Endodermal cell (in vitro differentiated cells): ENCODE results near the gene DNM3. TPM values are rescaled to one million over a fixed set of nuclear protein-coding genes. Genes with fewer than 3 reads are reported as not detected.

Experiments
- DNase-seq: peaks from one replicate; pipeline ENCODE4 v3.0.0-alpha.2; 2017
- H3K27ac ChIP-seq: 2 replicates; pipeline ENCODE4 v1.5.1; 2013; ENCODE audit warnings: mild to moderate bottlenecking, low read depth, low read length, moderate library complexity
- H3K27me3 ChIP-seq: 2 replicates; pipeline ENCODE4 v1.6.1; 2013; ENCODE audit warnings: mild to moderate bottlenecking, low read length, moderate library complexity; ENCODE audit not compliant: insufficient read depth, control insufficient read depth, poor library complexity, severe bottlenecking
- H3K36me3 ChIP-seq: 2 replicates; pipeline ENCODE4 v1.7.0; 2013; ENCODE audit warnings: mild to moderate bottlenecking, low read length, moderate library complexity; ENCODE audit not compliant: control insufficient read depth, insufficient read depth
- H3K4me1 ChIP-seq: one replicate; pipeline ENCODE4 v1.7.0; 2013; ENCODE audit warnings: low read length; ENCODE audit not compliant: control insufficient read depth, insufficient read depth
- H3K4me3 ChIP-seq: 2 replicates; pipeline ENCODE4 v1.5.1; 2013; ENCODE audit warnings: mild to moderate bottlenecking, low read length, moderate library complexity
- H3K9ac ChIP-seq: 2 replicates; pipeline ENCODE4 v1.6.1; 2013; ENCODE audit warnings: mild to moderate bottlenecking, low read length, moderate library complexity; ENCODE audit not compliant: poor library complexity, severe bottlenecking; ENCODE audit errors: extremely low read depth
- H3K9me3 ChIP-seq: 2 replicates; pipeline ENCODE4 v1.6.1; 2013; ENCODE audit warnings: mild to moderate bottlenecking, low read length, moderate library complexity; ENCODE audit not compliant: control insufficient read depth
- H3K27ac Mint-ChIP-seq: 2 replicates; pipeline ENCODE4 v1.8.0; 2020; ENCODE audit warnings: mixed read lengths
- H3K27me3 Mint-ChIP-seq: 2 replicates; pipeline ENCODE4 v1.8.0; 2021; ENCODE audit warnings: mild to moderate bottlenecking, mixed read lengths; ENCODE audit not compliant: insufficient read depth
- H3K36me3 Mint-ChIP-seq: 2 replicates; pipeline ENCODE4 v1.8.0; 2020; ENCODE audit warnings: low read depth, mixed read lengths
- H3K4me1 Mint-ChIP-seq: 2 replicates; pipeline ENCODE4 v1.8.0; 2020; ENCODE audit warnings: mixed read lengths
- H3K4me3 Mint-ChIP-seq: 2 replicates; pipeline ENCODE4 v1.8.0; 2020; ENCODE audit warnings: mild to moderate bottlenecking, moderate library complexity, mixed read lengths
- H3K9me3 Mint-ChIP-seq: 2 replicates; pipeline ENCODE4 v1.8.0; 2020; ENCODE audit warnings: mild to moderate bottlenecking, mixed read lengths
- WGBS, 2 experiments: methylation state at CpG; one replicate each; pipeline versions ENCODE4 v1.1.5 to v1.1.7; 2013; ENCODE audit warnings: missing lambda C conversion rate in 2 of 2, mixed read lengths in 1 of 2; ENCODE audit not compliant: insufficient coverage in 1 of 2, insufficient read length in 1 of 2; 5-methylcytosine and 5-hydroxymethylcytosine counted together
- total RNA-seq, 2 donors: library from RNA; stranded (reverse); fragmentation: NEBNext Ultra II Directional in 1 of 2; extraction: Animal tissue kit (Norgen Biotek cat#: 25700) in 1 of 2; gene quantifications; 2 replicates in 1 of 2; 3 replicates in 1 of 2; pipeline ENCODE4 v1.2.1, GENCODE V29; 2021
- TF ChIP-seq, protein P1 (sequence below): fragments of 200-600 bp; sonication (generic); conservative IDR thresholded peaks from 2 replicates; pipeline ENCODE4 v1.5.0; 2021; ENCODE audit warnings: antibody characterized with exemption, mild to moderate bottlenecking

The DNM3 gene
- total RNA-seq, 2 donors from 2014 or later, result 0.53 to 1.8 TPM

DNA sequence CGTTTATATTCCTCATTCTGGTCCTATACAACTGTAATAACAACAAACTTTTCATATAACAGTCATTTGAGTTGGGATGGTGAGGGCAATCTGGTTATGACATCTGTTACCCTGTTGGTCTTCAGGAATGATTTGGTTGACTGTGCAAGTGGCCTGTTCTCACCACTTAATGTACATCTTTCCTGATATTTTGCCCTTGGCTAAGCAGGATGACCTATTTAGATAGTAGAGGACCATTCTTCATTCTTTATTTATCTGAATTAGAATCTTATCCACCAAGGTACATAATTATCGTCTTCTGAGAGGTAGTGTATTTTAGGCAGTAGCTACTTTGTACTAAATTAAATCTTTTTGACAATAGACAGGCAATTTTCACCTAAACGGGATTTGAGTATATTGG, 154.3 kb downstream of the DNM3 start:
- TF ChIP-seq, protein P1, sequence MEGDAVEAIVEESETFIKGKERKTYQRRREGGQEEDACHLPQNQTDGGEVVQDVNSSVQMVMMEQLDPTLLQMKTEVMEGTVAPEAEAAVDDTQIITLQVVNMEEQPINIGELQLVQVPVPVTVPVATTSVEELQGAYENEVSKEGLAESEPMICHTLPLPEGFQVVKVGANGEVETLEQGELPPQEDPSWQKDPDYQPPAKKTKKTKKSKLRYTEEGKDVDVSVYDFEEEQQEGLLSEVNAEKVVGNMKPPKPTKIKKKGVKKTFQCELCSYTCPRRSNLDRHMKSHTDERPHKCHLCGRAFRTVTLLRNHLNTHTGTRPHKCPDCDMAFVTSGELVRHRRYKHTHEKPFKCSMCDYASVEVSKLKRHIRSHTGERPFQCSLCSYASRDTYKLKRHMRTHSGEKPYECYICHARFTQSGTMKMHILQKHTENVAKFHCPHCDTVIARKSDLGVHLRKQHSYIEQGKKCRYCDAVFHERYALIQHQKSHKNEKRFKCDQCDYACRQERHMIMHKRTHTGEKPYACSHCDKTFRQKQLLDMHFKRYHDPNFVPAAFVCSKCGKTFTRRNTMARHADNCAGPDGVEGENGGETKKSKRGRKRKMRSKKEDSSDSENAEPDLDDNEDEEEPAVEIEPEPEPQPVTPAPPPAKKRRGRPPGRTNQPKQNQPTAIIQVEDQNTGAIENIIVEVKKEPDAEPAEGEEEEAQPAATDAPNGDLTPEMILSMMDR, result no peak
- 100% methylated on average over 2 of the region's 3 CpGs; no CpG with 5 or more reads in 1 of the 2 experiments for WGBS, 2 experiments
- Histone ChIP-seq H3K27me3 (no peaks in the 10 kb centered on the region), H3K4me1 (no peaks in the 10 kb centered on the region), H3K9me3 (no peaks in the 10 kb centered on the region), H3K27ac (no peak overlapping the region), H3K9ac (no peak overlapping the region), H3K36me3 (no peaks in the 10 kb centered on the region), H3K4me3 (no peak overlapping the region)
- no peak overlapping the region for H3K4me3 Mint-ChIP-seq
- H3K27me3 Mint-ChIP-seq, result no peaks in the 10 kb centered on the region
- H3K9me3 Mint-ChIP-seq, result peaks cover 3% of the 10 kb centered on the region
- no peak overlapping the region for H3K27ac Mint-ChIP-seq
- no peaks in the 10 kb centered on the region for H3K36me3 Mint-ChIP-seq
- DNase-seq, result no peak
- H3K4me1 Mint-ChIP-seq, result peaks cover 5% of the 10 kb centered on the region

DNA sequence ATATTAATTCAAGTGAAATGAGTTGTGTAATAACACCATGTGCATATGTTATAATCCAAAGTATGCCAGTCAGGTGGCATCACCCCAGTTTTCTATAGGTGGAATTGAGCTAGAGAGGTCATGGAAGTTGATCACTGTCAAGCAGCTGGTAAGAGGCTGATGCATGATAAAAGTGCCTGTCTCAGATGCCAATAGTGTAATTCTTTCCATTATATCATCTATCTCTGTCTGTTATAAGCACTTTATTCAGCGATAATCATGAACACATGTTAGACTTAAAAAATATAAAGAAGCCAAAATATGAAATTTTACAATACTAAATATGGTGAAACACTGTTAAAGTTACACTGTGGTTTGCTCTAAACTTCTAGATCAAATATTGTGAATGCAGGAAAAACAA, 156.6 kb downstream of the DNM3 start:
- no peak overlapping the region for H3K9ac ChIP-seq
- Mint-ChIP-seq H3K4me1 (peaks cover 5% of the 10 kb centered on the region), H3K4me3 (no peak overlapping the region), H3K27me3 (no peaks in the 10 kb centered on the region), H3K36me3 (no peaks in the 10 kb centered on the region), H3K9me3 (peaks cover 3% of the 10 kb centered on the region), H3K27ac (no peak overlapping the region)
- H3K36me3 ChIP-seq, result no peaks in the 10 kb centered on the region
- TF ChIP-seq, protein P1, result no peak
- no peak overlapping the region for H3K4me3 ChIP-seq
- no peaks in the 10 kb centered on the region for H3K4me1 ChIP-seq
- no peak for DNase-seq
- 100% methylated on average over 1 of the region's 1 CpG; no CpG with 5 or more reads in 1 of the 2 experiments for WGBS, 2 experiments
- no peaks in the 10 kb centered on the region for H3K9me3 ChIP-seq
- no peak overlapping the region for H3K27ac ChIP-seq
- no peaks in the 10 kb centered on the region for H3K27me3 ChIP-seq

DNA sequence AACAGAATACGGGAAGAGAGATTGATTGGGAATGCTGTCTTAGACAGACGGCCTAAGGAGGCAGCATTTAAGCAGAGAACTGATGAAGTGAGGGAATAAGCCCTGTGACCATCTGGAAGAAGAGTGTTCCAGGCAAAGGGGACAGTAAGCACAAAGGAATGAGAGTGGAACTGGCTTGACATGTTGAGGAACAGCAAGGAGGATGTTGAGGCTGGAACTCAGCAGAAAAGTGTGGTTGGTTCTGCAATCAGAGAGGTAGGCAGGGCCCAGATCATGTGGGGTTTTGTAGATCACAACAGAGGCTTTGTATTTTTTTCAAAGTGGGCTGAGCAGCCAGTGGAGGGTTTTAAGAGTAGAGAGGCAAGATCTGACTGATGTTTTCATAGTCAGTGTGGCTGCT, 157.4 kb downstream of the DNM3 start:
- WGBS, 2 experiments, result 90 to 92% methylated on average over 2 of the region's 2 CpGs
- no peaks in the 10 kb centered on the region for H3K36me3 Mint-ChIP-seq

More for the DNA sequence above, 157.4 kb downstream of the DNM3 start:
- no peak overlapping the region for H3K27ac ChIP-seq
- Mint-ChIP-seq H3K4me3 (no peak overlapping the region), H3K4me1 (peaks cover 5% of the 10 kb centered on the region), H3K27me3 (no peaks in the 10 kb centered on the region), H3K27ac (no peak overlapping the region), H3K9me3 (peaks cover 3% of the 10 kb centered on the region)
- H3K9ac ChIP-seq, result no peak overlapping the region
- no peak overlapping the region for H3K4me3 ChIP-seq
- no peaks in the 10 kb centered on the region for H3K4me1 ChIP-seq
- DNase-seq, result no peak
- no peaks in the 10 kb centered on the region for H3K9me3 ChIP-seq
- no peaks in the 10 kb centered on the region for H3K27me3 ChIP-seq
- TF ChIP-seq, protein P1, result no peak
- H3K36me3 ChIP-seq, result no peaks in the 10 kb centered on the region
